BLaER1 treated with 17β-estradiol and CSF1 and Interleukin-3, amounts not matched to agents 10 nM and 100 nM (cell line): ENCODE results near the gene PLXDC2.

ENCODE experiments used
- H3K27ac ChIP-seq, 11 experiments: shearing (Covaris generic); formaldehyde crosslinking; 2 replicates each; pipeline ENCODE4 v1.8.1; 2022
- H3K27me3 ChIP-seq, 11 experiments: shearing (Covaris generic); formaldehyde crosslinking; 2 replicates each; pipeline ENCODE4 v1.8.1; 2022
- H3K36me3 ChIP-seq, 11 experiments: shearing (Covaris generic); formaldehyde crosslinking; 2 replicates each; pipeline ENCODE4 v1.8.1; 2022
- H3K4me1 ChIP-seq, 10 experiments: shearing (Covaris generic); formaldehyde crosslinking; 2 replicates each; pipeline ENCODE4 v1.8.1; 2022
- H3K4me2 ChIP-seq, 11 experiments: shearing (Covaris generic); formaldehyde crosslinking; 2 replicates each; pipeline ENCODE4 v1.8.1; 2022
- H3K4me3 ChIP-seq, 10 experiments: shearing (Covaris generic); formaldehyde crosslinking; 2 replicates each; pipeline ENCODE4 v1.8.1; 2022
- H3K9ac ChIP-seq, 11 experiments: shearing (Covaris generic); formaldehyde crosslinking; 2 replicates each; pipeline ENCODE4 v1.8.1; 2022
- H3K9me3 ChIP-seq, 11 experiments: shearing (Covaris generic); formaldehyde crosslinking; replicated peaks in 1 of 11; 2 replicates each; pipeline ENCODE4 v1.8.1; 2022
- H4K20me1 ChIP-seq, 11 experiments: shearing (Covaris generic); formaldehyde crosslinking; 2 replicates each; pipeline ENCODE4 v1.8.1; 2022
- Cebpa-rat ChIP-seq, 11 experiments: shearing (Covaris generic); IDR thresholded peaks; 2 replicates each; pipeline ENCODE4 v1.8.1; 2022

The PLXDC2 gene

DNA sequence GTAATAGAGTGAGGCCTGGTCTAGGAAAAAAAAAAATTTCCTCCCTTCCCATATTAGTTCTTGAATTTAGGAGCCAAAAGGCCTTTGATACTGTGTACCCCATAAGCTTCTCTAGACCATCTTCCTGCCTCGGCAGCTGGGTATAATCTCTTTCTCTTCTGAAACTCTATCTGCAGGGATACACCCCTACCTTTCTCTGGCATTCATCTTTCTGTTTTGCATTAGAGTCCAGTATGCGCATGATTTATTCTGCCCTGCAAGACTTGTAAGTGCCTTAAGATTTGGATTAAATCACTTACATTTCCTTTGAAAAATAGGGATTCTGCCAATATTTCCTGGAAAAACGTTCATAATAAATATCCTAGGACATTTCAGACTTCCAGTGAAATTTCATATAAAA lies 431.2 kb downstream of the PLXDC2 start:
- no peaks in the 10 kb centered on the region for H3K4me1 ChIP-seq
- H3K4me2 ChIP-seq: no peak overlapping the region
- no peaks in the 10 kb centered on the region for H3K9me3 ChIP-seq
- H4K20me1 ChIP-seq: no peaks in the 10 kb centered on the region
- H3K4me3 ChIP-seq: no peak overlapping the region
- no peak for TF ChIP-seq Cebpa-rat (IDR thresholded peaks at IDR 0.05)
- H3K27ac ChIP-seq: no peak overlapping the region
- H3K27me3 ChIP-seq: no peaks in the 10 kb centered on the region
- H3K36me3 ChIP-seq: peaks cover 0 to 90% (median 25%) of the 10 kb centered on the region in 11 experiments; a peak in 13 of 22 replicates
- no peak overlapping the region for H3K9ac ChIP-seq

DNA sequence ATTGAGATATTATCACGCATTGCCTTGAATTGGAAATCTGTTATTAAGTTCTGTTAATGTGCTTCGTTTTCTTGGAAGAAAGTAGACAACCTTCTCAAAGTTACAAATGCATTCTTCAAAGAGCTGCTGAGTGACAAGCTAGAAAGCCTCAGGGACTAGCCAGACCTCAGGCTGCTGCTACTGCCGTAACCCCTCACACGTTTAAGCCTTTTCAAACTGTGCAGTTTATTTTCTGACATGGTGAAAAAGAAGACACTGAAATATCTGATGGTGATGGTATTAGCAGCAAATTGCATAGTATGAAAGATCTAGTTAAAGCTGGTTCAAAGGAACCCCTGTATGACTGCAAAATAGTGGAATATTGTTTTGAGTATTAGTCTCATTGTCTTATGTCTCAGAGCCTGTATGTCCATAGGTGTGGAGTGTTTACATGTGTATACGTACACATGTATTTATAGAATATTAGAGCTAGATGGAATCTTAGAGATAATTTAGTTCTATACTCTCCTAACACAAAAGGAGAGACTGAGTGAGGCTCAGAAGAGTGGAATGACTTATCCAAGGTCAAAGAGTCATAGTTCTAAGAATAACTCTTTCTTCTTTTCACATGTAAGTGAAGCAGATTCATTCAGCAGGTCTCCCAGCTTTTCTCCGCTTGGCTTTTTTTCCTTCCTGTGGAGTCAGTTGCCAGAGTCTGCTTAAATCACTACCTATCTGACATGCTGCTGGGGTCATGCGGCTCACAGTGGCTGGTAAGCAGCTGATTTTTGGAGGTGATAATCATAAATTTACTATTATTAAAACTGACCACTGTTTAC lies 431.9 kb downstream of the PLXDC2 start:
- H4K20me1 ChIP-seq: no peaks in the 10 kb centered on the region
- peaks cover 0 to 83% (median 25%) of the 10 kb centered on the region in 11 experiments; a peak in 13 of 22 replicates for H3K36me3 ChIP-seq
- no peaks in the 10 kb centered on the region for H3K9me3 ChIP-seq
- H3K4me2 ChIP-seq: no peak overlapping the region
- no peak for TF ChIP-seq Cebpa-rat (IDR thresholded peaks at IDR 0.05)
- H3K27ac ChIP-seq: no peak overlapping the region
- no peak overlapping the region for H3K9ac ChIP-seq
- no peaks in the 10 kb centered on the region for H3K27me3 ChIP-seq
- H3K4me3 ChIP-seq: no peak overlapping the region
- no peaks in the 10 kb centered on the region for H3K4me1 ChIP-seq

DNA sequence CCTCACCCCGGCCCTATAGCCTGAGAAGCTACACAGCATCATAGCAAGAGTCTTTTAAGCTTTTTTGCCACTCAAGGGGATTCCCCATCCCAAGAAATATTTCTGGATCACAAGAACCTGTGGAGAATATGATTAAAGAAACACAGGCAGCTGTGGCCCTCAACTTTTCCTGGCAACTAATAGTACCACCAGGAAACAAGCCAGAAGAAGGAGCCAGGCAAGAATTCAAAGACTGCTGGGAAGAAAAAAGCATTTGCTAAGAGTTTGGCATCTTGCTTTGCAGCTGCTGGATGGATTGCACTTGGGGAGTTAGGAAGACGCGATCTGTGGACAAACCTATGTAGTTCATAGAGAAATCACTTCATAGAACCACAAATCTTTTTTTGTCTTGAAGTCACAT lies 437.8 kb downstream of the PLXDC2 start:
- TF ChIP-seq Cebpa-rat (IDR thresholded peaks at IDR 0.05): no peak
- Histone ChIP-seq H3K27me3 (no peaks in the 10 kb centered on the region), H3K27ac (no peak overlapping the region), H3K4me1 (no peaks in the 10 kb centered on the region), H3K4me2 (no peak overlapping the region), H3K9ac (no peak overlapping the region), H4K20me1 (no peaks in the 10 kb centered on the region), H3K36me3 (peaks cover 0 to 47% (median 6%) of the 10 kb centered on the region in 11 experiments; a peak in 11 of 22 replicates), H3K9me3 (no peaks in the 10 kb centered on the region), H3K4me3 (no peak overlapping the region)

DNA sequence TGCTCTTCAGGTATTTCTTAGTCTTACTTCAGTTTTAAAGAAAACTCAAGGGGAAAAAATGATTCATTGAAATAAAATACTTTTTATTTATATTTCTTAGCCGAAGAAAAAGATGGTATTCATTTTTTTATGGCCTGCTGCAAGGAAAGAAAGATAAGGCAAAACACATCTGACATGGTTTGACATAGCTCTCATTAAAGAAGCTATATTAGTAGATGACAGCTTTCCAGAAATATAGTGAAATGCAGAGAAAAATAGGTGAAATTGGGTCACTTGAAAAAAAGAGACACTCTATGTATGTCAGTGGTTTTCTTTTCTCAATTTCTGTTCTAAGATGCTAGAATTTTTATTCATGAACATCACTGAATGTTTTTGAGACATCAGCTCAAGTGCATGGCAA lies 438.3 kb downstream of the PLXDC2 start:
- Histone ChIP-seq H3K27me3 (no peaks in the 10 kb centered on the region), H3K27ac (no peak overlapping the region), H4K20me1 (no peaks in the 10 kb centered on the region), H3K9me3 (no peaks in the 10 kb centered on the region), H3K4me1 (no peaks in the 10 kb centered on the region), H3K4me3 (no peak overlapping the region), H3K4me2 (no peak overlapping the region), H3K36me3 (peaks cover 0 to 47% (median 2%) of the 10 kb centered on the region in 11 experiments; a peak in 11 of 22 replicates), H3K9ac (no peak overlapping the region)
- TF ChIP-seq Cebpa-rat (IDR thresholded peaks at IDR 0.05): no peak

DNA sequence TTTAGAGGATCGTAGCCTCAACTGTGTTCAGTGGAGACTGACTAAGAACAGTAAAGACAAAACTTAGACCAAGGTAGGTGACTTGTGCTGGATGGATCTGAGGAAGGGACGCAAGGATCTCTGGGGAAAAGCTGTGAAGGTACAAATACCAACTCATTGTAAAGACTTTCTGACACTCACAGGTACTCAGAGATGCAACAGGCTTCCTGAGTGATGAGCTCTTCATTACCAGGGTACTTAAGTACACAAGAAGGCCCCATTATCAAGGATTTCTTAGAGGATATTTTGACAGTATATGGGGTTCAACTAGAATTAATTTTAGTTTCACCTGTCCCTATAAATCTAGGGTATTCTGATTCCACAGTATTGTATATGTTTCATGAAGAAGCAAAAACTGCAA lies 440.7 kb downstream of the PLXDC2 start:
- H4K20me1 ChIP-seq: no peaks in the 10 kb centered on the region
- peaks cover 0 to 8% (median under 1%) of the 10 kb centered on the region in 11 experiments; a peak in 6 of 22 replicates for H3K9me3 ChIP-seq
- no peaks in the 10 kb centered on the region for H3K27me3 ChIP-seq
- no peak overlapping the region for H3K27ac ChIP-seq
- H3K4me1 ChIP-seq: no peaks in the 10 kb centered on the region
- no peak overlapping the region for H3K4me2 ChIP-seq
- peaks cover 0 to 47% (median 1%) of the 10 kb centered on the region in 11 experiments; a peak in 10 of 22 replicates for H3K36me3 ChIP-seq
- no peak for TF ChIP-seq Cebpa-rat (IDR thresholded peaks at IDR 0.05)
- no peak overlapping the region for H3K9ac ChIP-seq
- no peak overlapping the region for H3K4me3 ChIP-seq

DNA sequence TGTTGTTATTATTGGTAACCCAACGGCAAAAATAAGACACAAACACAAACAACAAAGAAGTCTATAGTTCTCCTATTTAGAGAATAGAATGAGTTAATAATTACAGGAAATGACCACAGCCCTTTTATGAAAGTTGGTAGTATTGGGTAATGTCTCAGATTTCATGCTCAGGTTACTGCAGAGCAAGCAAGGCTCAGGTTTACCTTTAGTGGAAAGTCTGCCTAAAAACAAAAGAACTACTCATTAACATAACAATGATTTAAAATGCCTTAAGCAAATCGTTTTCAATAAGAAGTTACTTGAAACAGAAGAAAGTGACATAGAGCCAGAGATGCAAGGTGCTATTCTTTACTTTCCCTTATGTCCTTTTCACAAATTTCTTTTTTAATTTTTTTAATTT lies 441.2 kb downstream of the PLXDC2 start:
- H3K4me3 ChIP-seq: no peak overlapping the region
- TF ChIP-seq Cebpa-rat (IDR thresholded peaks at IDR 0.05): no peak
- H3K9ac ChIP-seq: no peak overlapping the region

DNA sequence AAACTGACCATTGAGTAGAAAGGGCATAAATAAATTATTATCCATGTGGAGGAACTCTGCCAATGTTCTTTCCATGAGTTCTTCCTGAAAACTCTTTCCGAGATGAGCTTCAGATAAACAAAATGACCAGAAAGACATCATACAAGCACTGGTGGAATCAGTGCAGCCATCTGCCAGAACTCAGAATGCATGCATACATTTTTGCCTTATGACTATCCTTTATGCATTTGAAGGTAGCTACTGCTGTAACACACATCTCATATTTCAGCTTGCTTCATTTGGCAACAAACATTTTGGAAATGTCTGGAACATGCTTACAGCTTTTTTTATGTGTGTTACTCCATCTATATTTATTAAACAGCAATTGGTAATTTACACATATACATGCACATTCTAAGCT lies 448.9 kb downstream of the PLXDC2 start:
- H4K20me1 ChIP-seq: no peaks in the 10 kb centered on the region
- H3K9me3 ChIP-seq: peaks cover 0 to 15% (median 11%) of the 10 kb centered on the region in 11 experiments; a peak in 16 of 22 replicates
- H3K4me3 ChIP-seq: no peak overlapping the region
- 0 out of 20 replicates have a peak, but pooled peaks cover 0 to 9% (median 0%) of the 10 kb centered on the region in 10 experiments for H3K4me1 ChIP-seq
- no peak overlapping the region for H3K4me2 ChIP-seq
- no peak overlapping the region for H3K9ac ChIP-seq
- no peak overlapping the region for H3K27ac ChIP-seq
- no peak for TF ChIP-seq Cebpa-rat (IDR thresholded peaks at IDR 0.05)
- H3K36me3 ChIP-seq: peaks cover 0 to 26% (median 9%) of the 10 kb centered on the region in 11 experiments; a peak in 12 of 22 replicates
- no peaks in the 10 kb centered on the region for H3K27me3 ChIP-seq

More for the DNA sequence above, 441.2 kb downstream of the PLXDC2 start:
- H3K27ac ChIP-seq: no peak overlapping the region
- H3K36me3 ChIP-seq: peaks cover 0 to 50% (median 6%) of the 10 kb centered on the region in 11 experiments; a peak in 11 of 22 replicates
- H3K9me3 ChIP-seq: peaks cover 0 to 12% (median 5%) of the 10 kb centered on the region in 11 experiments; a peak in 14 of 22 replicates
- no peaks in the 10 kb centered on the region for H3K27me3 ChIP-seq
- no peak overlapping the region for H3K4me2 ChIP-seq
- no peaks in the 10 kb centered on the region for H3K4me1 ChIP-seq
- H4K20me1 ChIP-seq: no peaks in the 10 kb centered on the region

DNA sequence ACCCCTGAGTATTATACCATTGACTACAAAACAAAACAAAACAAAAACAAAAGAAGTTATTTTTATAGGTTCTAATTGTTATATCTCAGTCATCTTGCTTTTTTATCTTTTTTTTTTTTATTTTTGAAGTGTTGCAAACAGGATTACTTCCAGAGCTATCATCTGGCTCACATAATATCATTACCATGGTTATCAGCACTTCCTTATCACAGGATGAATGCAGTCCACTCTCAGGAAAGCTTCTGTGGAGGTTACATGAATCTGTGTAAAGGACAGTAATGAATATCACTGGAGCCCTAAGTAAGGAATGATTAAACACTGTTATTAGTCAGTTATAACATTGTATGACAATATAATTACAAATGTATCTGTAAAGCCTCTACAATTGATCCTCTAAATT lies 451.5 kb downstream of the PLXDC2 start:
- peaks cover 0 to 4% (median 3%) of the 10 kb centered on the region in 11 experiments; a peak in 14 of 22 replicates for H3K9me3 ChIP-seq
- H3K4me2 ChIP-seq: no peak overlapping the region
- H3K36me3 ChIP-seq: peaks cover 0 to 6% (median 3%) of the 10 kb centered on the region in 11 experiments; a peak in 10 of 22 replicates
- H3K4me1 ChIP-seq: 0 out of 20 replicates have a peak, but pooled peaks cover 0 to 9% (median 0%) of the 10 kb centered on the region in 10 experiments
- no peak for TF ChIP-seq Cebpa-rat (IDR thresholded peaks at IDR 0.05)
- no peak overlapping the region for H3K9ac ChIP-seq
- H4K20me1 ChIP-seq: no peaks in the 10 kb centered on the region
- no peaks in the 10 kb centered on the region for H3K27me3 ChIP-seq
- no peak overlapping the region for H3K27ac ChIP-seq
- no peak overlapping the region for H3K4me3 ChIP-seq

DNA sequence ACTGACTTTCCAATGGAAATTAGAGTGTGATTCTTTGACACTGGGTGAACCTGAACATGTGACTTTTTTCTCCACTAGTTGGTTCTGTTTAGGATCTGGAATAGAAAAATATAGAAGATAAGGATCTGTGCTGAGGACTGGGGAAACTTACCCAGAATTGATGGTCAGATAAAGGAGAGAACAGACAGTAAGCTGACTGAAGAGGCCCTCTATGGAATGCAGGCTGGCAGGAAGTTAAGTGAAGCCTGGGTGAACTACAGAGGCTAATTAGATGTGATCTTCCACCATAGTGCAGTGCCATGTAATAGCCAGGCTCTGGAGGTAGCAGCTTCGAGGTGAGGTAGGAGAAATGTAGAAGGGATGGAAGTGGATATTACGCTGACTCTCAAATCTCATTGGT lies 455.3 kb downstream of the PLXDC2 start:
- no peak overlapping the region for H3K27ac ChIP-seq
- 0 out of 20 replicates have a peak, but pooled peaks cover 0 to 9% (median 0%) of the 10 kb centered on the region in 10 experiments for H3K4me1 ChIP-seq
- TF ChIP-seq Cebpa-rat (IDR thresholded peaks at IDR 0.05): no peak
- no peak overlapping the region for H3K4me2 ChIP-seq
- no peaks in the 10 kb centered on the region for H3K9me3 ChIP-seq
- no peaks in the 10 kb centered on the region for H3K27me3 ChIP-seq
- H3K4me3 ChIP-seq: no peak overlapping the region
- H3K9ac ChIP-seq: no peak overlapping the region
- no peaks in the 10 kb centered on the region for H4K20me1 ChIP-seq
- peaks cover 0 to 13% (median 0%) of the 10 kb centered on the region in 11 experiments; a peak in 4 of 22 replicates for H3K36me3 ChIP-seq
